Common myeloid progenitor, CD34-positive (primary cell): Measurements from ENCODE around the gene AKAP17A.
A peak's percentile ranks its signal among the peaks of the same experiment; 100 is the strongest.

ENCODE experiments used
- CTCF ChIA-PET: fragments of 350-600 bp; sonication (Branson Sonifier 250); formaldehyde crosslinking; loops from one replicate; lab custom pipeline; 2021; ENCODE audit warnings: antibody characterized with exemption; lab: Charles Lee
- POLR2A ChIA-PET: fragments of 350-600 bp; sonication (Branson Sonifier 250); formaldehyde crosslinking; loops from one replicate; lab custom pipeline; 2021; ENCODE audit warnings: antibody characterized with exemption; lab: Charles Lee
- DNase-seq, 3 donors: peaks; one replicate each; pipeline versions ENCODE4 v3.0.0 to v3.0.0-alpha.2; 2013
- H3K27ac ChIP-seq, 2 experiments: 1 replicate in 1 of 2; 2 replicates in 1 of 2; pipeline ENCODE4 v1.7.0; 2013; ENCODE audit warnings: inconsistent platforms in 2 of 2, low read length in 2 of 2, mild to moderate bottlenecking in 2 of 2, low read depth in 1 of 2, moderate library complexity in 1 of 2; ENCODE audit not compliant: severe bottlenecking in 2 of 2, insufficient read depth in 1 of 2, poor library complexity in 1 of 2
- H3K27me3 ChIP-seq, 5 experiments: replicated peaks in 2 of 5; 1 replicate in 3 of 5; 2 replicates in 2 of 5; pipeline versions ENCODE4 v1.6.1 to v1.7.0; 2013; ENCODE audit warnings: low read length in 4 of 5, mild to moderate bottlenecking in 2 of 5, moderate library complexity in 2 of 5, inconsistent platforms in 1 of 5; ENCODE audit not compliant: insufficient read depth in 5 of 5, control insufficient read depth in 4 of 5
- H3K36me3 ChIP-seq, 4 experiments: 1 replicate in 2 of 4; 2 replicates in 2 of 4; pipeline versions ENCODE4 v1.6.1 to v1.7.0; 2013; ENCODE audit warnings: low read length in 3 of 4, control low read depth in 1 of 4, mild to moderate bottlenecking in 1 of 4; ENCODE audit not compliant: control insufficient read depth in 4 of 4, insufficient read depth in 4 of 4
- H3K4me1 ChIP-seq, 4 experiments: 1 replicate in 3 of 4; 2 replicates in 1 of 4; pipeline versions ENCODE4 v1.6.1 to v1.7.1; 2013; ENCODE audit warnings: low read length in 3 of 4, mild to moderate bottlenecking in 3 of 4, control low read depth in 1 of 4, inconsistent platforms in 1 of 4, moderate library complexity in 1 of 4; ENCODE audit not compliant: control insufficient read depth in 4 of 4, insufficient read depth in 4 of 4; ENCODE audit errors: control extremely low read depth in 1 of 4
- H3K4me3 ChIP-seq, 7 experiments: 1 replicate in 4 of 7; 2 replicates in 3 of 7; pipeline versions ENCODE4 v1.5.1 to v1.7.0; 2013; ENCODE audit warnings: mild to moderate bottlenecking in 7 of 7, low read length in 6 of 7, moderate library complexity in 6 of 7, inconsistent platforms in 2 of 7, low read depth in 2 of 7, control low read depth in 1 of 7; ENCODE audit not compliant: insufficient read depth in 4 of 7, control insufficient read depth in 1 of 7; ENCODE audit errors: extremely low read depth in 1 of 7
- H3K9me3 ChIP-seq, 5 experiments: 1 replicate in 4 of 5; 2 replicates in 1 of 5; pipeline versions ENCODE4 v1.6.1 to v1.7.1; 2013; ENCODE audit warnings: low read length in 4 of 5, mild to moderate bottlenecking in 2 of 5, inconsistent platforms in 1 of 5, low read depth in 1 of 5, moderate library complexity in 1 of 5; ENCODE audit not compliant: control insufficient read depth in 4 of 5, insufficient read depth in 2 of 5; ENCODE audit errors: control extremely low read depth in 1 of 5
- WGBS: methylation state at CpG from one replicate; pipeline ENCODE4 v1.1.5; 2013; ENCODE audit not compliant: insufficient coverage; 5-methylcytosine and 5-hydroxymethylcytosine counted together

Gene AKAP17A

GRCh38 chrX:1596676-1597344, 5.4 kb downstream of the AKAP17A start:
- CTCF ChIA-PET, result no interaction called here
- no peak for DNase-seq
- Histone ChIP-seq H3K27me3 (no peaks in the 10 kb centered on the region), H3K36me3 (peaks cover 18 to 86% (median 66%) of the 10 kb centered on the region in 4 experiments), H3K27ac (no peak overlapping the region), H3K9me3 (peaks cover 0 to 12% (median 4%) of the 10 kb centered on the region in 5 experiments), H3K4me1 (peaks cover 0 to 31% (median 18%) of the 10 kb centered on the region in 4 experiments), H3K4me3 (no peak overlapping the region)
- WGBS, result 94% methylated on average over 25 of the region's 30 CpGs
- POLR2A ChIA-PET, result no interaction called here

- Histone ChIP-seq H3K4me1 (peaks cover 0 to 26% (median 16%) of the 10 kb centered on the region in 4 experiments), H3K4me3 (no peak overlapping the region), H3K36me3 (peaks cover 23 to 92% (median 73%) of the 10 kb centered on the region in 4 experiments), H3K27ac (no peak overlapping the region), H3K27me3 (no peaks in the 10 kb centered on the region), H3K9me3 (peaks cover 0 to 19% (median 4%) of the 10 kb centered on the region in 5 experiments)
- POLR2A ChIA-PET, result no interaction called here
- CTCF ChIA-PET, result no interaction called here
- WGBS, result 98% methylated on average over 23 of the region's 25 CpGs
- DNase-seq, result no peak
Measured at GRCh38 chrX:1597345-1598020, 6.1 kb downstream of the AKAP17A start.

- CTCF ChIA-PET, result no interaction called here
Measured at GRCh38 chrX:1598021-1598875, 6.8 kb downstream of the AKAP17A start.

DNA sequence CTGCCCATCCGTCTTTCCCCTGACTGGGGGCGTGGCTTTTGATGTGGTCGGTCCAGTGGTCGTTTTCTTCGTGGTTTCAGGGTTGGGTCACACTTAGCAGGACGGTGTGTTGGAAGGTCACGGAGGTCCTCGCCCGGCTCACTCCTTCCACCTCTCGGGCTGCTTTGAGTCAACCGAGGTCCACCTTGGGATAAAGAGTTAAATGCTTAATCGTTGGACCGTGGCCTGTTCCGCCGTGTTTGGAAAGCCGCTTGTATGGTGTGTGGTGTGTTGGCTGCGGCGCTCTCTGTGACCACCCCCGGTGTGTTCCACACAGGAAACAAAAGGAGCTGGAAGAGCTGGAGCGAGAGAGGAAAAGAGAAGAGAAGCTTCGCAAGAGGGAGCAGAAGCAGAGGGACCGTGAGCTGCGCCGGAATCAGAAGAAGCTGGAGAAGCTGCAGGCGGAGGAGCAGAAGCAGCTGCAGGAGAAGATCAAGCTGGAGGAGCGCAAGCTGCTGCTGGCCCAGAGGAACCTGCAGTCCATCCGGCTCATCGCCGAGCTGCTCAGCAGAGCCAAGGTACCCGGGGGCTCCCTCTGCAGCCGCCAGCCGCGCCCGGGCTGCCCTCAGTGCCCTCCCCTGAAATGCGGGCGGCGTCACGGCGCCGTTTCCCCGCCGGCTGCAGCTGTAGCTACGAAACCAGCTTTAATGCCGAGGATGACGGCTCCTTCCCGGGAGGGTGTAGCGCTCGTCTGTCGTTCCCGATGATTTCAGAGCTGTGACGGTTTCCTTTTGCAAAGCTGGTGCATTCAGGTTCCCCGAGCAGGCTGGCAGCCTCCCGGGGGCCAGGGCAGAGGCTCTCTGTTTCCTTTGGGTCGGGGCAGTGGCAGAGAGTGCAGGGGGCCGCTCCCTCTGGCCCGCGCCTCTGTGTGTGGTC, 7.7 kb downstream of the AKAP17A start:
- DNase-seq, result no peak
- peaks cover 0 to 20% (median 4%) of the 10 kb centered on the region in 5 experiments for H3K9me3 ChIP-seq
- WGBS, result 93% methylated on average over 56 of the region's 57 CpGs
- no peak overlapping the region for H3K4me3 ChIP-seq
- ChIA-PET CTCF (no interaction called here), POLR2A (no interaction called here)
- peaks cover 0 to 11% (median 2%) of the 10 kb centered on the region in 4 experiments for H3K4me1 ChIP-seq
- H3K27ac ChIP-seq, result no peak overlapping the region
- H3K36me3 ChIP-seq, result peaks cover 22 to 89% (median 75%) of the 10 kb centered on the region in 4 experiments
- H3K27me3 ChIP-seq, result no peaks in the 10 kb centered on the region

More at GRCh38 chrX:1598021-1598875, 6.8 kb downstream of the AKAP17A start:
- H3K4me3 ChIP-seq, result no peak overlapping the region
- no peaks in the 10 kb centered on the region for H3K27me3 ChIP-seq
- POLR2A ChIA-PET, result no interaction called here
- peaks cover 0 to 20% (median 4%) of the 10 kb centered on the region in 5 experiments for H3K9me3 ChIP-seq
- peaks cover 23 to 94% (median 79%) of the 10 kb centered on the region in 4 experiments for H3K36me3 ChIP-seq
- 91% methylated on average over 46 of the region's 50 CpGs for WGBS
- no peak for DNase-seq
- H3K27ac ChIP-seq, result peak overlapping the region in 1 of 2 experiments; percentile 25
- H3K4me1 ChIP-seq, result peaks cover 0 to 20% (median 8%) of the 10 kb centered on the region in 4 experiments

DNA sequence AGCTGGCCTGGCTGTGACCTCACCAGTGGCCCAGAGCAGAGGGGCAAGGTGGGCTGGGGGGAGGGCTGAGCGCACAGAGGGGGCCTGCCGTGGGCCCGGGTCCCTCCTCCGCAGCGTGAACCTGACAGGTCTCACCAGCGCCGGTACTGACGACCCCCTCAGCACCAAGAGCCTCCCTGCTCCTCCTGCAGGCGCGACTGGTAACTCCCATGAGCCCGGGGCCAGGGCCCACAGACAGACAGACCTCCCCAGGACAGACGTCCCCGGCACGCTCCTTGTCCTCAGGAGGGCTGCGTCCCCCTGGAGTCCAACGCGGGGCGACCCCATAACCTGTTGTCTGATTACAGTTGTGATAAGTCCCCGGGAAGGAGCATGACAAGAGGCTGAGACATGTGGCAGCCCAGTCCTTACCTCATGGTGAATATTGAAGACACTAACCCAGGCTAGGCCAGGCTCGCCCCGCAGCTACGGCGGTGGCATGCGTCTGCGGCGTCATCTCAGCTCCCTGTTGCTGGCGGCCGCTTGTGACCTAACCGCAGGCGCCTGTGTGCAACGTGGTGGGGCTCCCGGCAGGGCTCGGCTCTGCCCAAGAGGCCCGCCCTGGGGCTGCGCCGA, 8.5 kb downstream of the AKAP17A start:
- ChIA-PET POLR2A (no interaction called here), CTCF (no interaction called here)
- no peak overlapping the region for H3K4me3 ChIP-seq
- no peaks in the 10 kb centered on the region for H3K27me3 ChIP-seq
- no peak for DNase-seq
- no peak overlapping the region for H3K27ac ChIP-seq
- H3K36me3 ChIP-seq, result peaks cover 18 to 85% (median 70%) of the 10 kb centered on the region in 4 experiments
- peaks cover 0 to 20% (median 4%) of the 10 kb centered on the region in 5 experiments for H3K9me3 ChIP-seq
- H3K4me1 ChIP-seq, result peaks cover 0 to 9% (median 1%) of the 10 kb centered on the region in 4 experiments
- WGBS, result 93% methylated on average over 28 of the region's 36 CpGs

- peaks cover 0 to 20% (median 4%) of the 10 kb centered on the region in 5 experiments for H3K9me3 ChIP-seq
- DNase-seq, result no peak
- POLR2A ChIA-PET, result no interaction called here
- H3K27ac ChIP-seq, result no peak overlapping the region
- CTCF ChIA-PET, result no interaction called here
- H3K36me3 ChIP-seq, result peaks cover 16 to 80% (median 65%) of the 10 kb centered on the region in 4 experiments
- 98% methylated on average over 47 of the region's 52 CpGs for WGBS
- H3K4me3 ChIP-seq, result no peak overlapping the region
- no peaks in the 10 kb centered on the region for H3K27me3 ChIP-seq
- H3K4me1 ChIP-seq, result peaks cover 0 to 9% (median 1%) of the 10 kb centered on the region in 4 experiments
Measured at GRCh38 chrX:1600406-1601050, 9.1 kb downstream of the AKAP17A start.
